ENCODE data around the gene SCGB1A1.

Gene SCGB1A1

GRCh38 chr11:62433904-62434276 lies 15.1 kb downstream of the SCGB1A1 start:
- H3K23ac ChIP-seq (ENCODE audit: low read length): no peak overlapping the region
- no peak overlapping the region for H3K9ac ChIP-seq (ENCODE audit: low read length)
- H2BK5ac ChIP-seq (ENCODE audit: low read length): no peak overlapping the region
- no peaks in the 10 kb centered on the region for H3K4me1 ChIP-seq (ENCODE audit: control insufficient read depth, low read depth, low read length)
- H3K4me3 ChIP-seq (ENCODE audit: low read length): no peak overlapping the region
- H3K79me2 ChIP-seq (ENCODE audit: control insufficient read depth, insufficient read depth, low read length): no peaks in the 10 kb centered on the region
- H3K36me3 ChIP-seq (ENCODE audit: control insufficient read depth, insufficient read depth, low read length): no peaks in the 10 kb centered on the region
- H4K8ac ChIP-seq (ENCODE audit: low read depth, low read length): no peak overlapping the region
- no CpG with 5 or more reads among the region's 6 CpGs for WGBS (ENCODE audit: extremely low coverage, insufficient coverage, low lambda C conversion rate)
- no peak overlapping the region for H2BK15ac ChIP-seq (replicated peaks; ENCODE audit: low read depth)
- no peak overlapping the region for H3K27ac ChIP-seq (ENCODE audit: low read depth, low read length)
- no peak overlapping the region for H3K18ac ChIP-seq (ENCODE audit: low read length)
- H3K27me3 ChIP-seq (ENCODE audit: insufficient read depth, low read length, poor library complexity): no peaks in the 10 kb centered on the region
- DNase-seq: no peak
- H3K4me2 ChIP-seq (ENCODE audit: low read length): no peak overlapping the region
- no peak overlapping the region for H4K5ac ChIP-seq (ENCODE audit: low read length)
- no peak overlapping the region for H3K4ac ChIP-seq (ENCODE audit: low read depth, low read length)
- H3K56ac ChIP-seq (ENCODE audit: low read length): no peak overlapping the region
- no peak overlapping the region for H2BK120ac ChIP-seq (ENCODE audit: low read depth, low read length)
- H2AK5ac ChIP-seq (ENCODE audit: low read length): no peak overlapping the region
- no peaks in the 10 kb centered on the region for H3K79me1 ChIP-seq (ENCODE audit: low read length)

DNA sequence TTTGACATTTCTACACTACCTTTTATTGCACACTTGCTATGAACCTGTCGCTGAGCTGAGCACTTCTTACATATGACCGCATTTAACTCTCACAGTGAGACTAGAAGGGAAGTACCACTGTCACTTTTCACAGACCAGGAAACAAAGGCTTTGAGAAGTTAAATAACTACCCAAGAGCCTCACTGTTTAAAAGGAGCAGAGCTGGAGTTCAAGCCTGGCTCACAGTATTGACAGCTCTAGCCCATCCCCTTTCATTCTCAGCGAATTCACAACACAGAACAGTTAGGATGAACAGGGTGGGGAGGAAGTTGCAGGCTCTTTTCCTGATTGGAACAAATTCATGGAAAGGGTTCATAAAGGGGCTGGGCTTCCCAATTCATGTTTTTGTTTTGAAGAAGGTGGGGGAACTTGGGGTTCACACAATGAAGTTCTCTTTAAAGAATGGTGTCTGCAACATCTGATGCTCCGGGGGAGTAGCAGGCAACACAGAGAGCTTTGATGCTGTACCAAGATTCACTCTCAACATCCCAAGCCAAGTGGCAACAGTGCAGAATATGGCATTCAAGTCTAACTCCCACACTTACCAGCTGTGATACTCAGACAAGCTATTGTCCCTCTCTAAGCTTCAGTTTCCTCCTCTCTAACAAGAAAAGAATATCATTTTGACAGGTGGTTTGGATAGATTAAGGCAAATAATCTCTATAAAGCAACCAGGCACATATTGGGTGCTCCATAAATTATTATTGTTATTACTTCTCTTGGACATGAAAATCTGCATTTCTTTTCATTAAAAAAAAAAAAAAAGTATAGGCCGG lies 17.2 kb downstream of the SCGB1A1 start:
- H3K56ac ChIP-seq (ENCODE audit: low read length): no peak overlapping the region
- no peaks in the 10 kb centered on the region for H3K79me2 ChIP-seq (ENCODE audit: control insufficient read depth, insufficient read depth, low read length)
- WGBS (ENCODE audit: extremely low coverage, insufficient coverage, low lambda C conversion rate): no CpG with 5 or more reads among the region's 5 CpGs
- no peak overlapping the region for H3K4ac ChIP-seq (ENCODE audit: low read depth, low read length)
- no peak overlapping the region for H3K27ac ChIP-seq (ENCODE audit: low read depth, low read length)
- H3K4me1 ChIP-seq (ENCODE audit: control insufficient read depth, low read depth, low read length): peaks cover 3% of the 10 kb centered on the region
- no peak overlapping the region for H3K9ac ChIP-seq (ENCODE audit: low read length)
- no peak overlapping the region for H3K18ac ChIP-seq (ENCODE audit: low read length)
- H2BK5ac ChIP-seq (ENCODE audit: low read length): no peak overlapping the region
- DNase-seq: no peak
- no peak overlapping the region for H2BK120ac ChIP-seq (ENCODE audit: low read depth, low read length)
- no peaks in the 10 kb centered on the region for H3K27me3 ChIP-seq (ENCODE audit: insufficient read depth, low read length, poor library complexity)
- no peaks in the 10 kb centered on the region for H3K79me1 ChIP-seq (ENCODE audit: low read length)
- H3K4me2 ChIP-seq (ENCODE audit: low read length): no peak overlapping the region
- H2BK15ac ChIP-seq (replicated peaks; ENCODE audit: low read depth): no peak overlapping the region
- H3K4me3 ChIP-seq (ENCODE audit: low read length): no peak overlapping the region
- no peak overlapping the region for H2AK5ac ChIP-seq (ENCODE audit: low read length)
- no peak overlapping the region for H4K5ac ChIP-seq (ENCODE audit: low read length)
- no peak overlapping the region for H4K8ac ChIP-seq (ENCODE audit: low read depth, low read length)
- no peak overlapping the region for H3K23ac ChIP-seq (ENCODE audit: low read length)
- H3K36me3 ChIP-seq (ENCODE audit: control insufficient read depth, insufficient read depth, low read length): no peaks in the 10 kb centered on the region

GRCh38 chr11:62437616-62438015 lies 18.8 kb downstream of the SCGB1A1 start:
- no CpG with 5 or more reads among the region's 1 CpG for WGBS (ENCODE audit: extremely low coverage, insufficient coverage, low lambda C conversion rate)

DNA sequence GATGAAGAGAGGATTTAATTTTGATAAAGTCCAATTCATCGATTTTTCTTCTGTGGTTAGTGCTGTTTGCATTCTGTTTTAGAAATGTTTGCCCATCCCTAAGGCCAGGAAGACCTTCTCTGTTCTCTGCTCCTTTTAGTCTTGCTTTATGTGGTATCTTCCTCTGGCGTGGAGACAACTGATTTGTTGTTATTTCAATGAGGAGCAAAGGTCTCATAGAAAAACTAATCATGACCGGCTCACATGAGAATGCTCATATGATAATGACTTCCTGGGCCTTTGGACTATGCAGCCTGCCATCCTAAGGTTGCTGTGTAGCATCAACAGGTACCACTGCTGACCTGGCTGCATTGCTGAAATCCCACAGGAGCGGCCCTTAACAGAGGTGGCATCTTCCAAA lies 19.8 kb downstream of the SCGB1A1 start:
- Histone ChIP-seq H3K27ac (ENCODE audit: low read depth, low read length) (no peak overlapping the region), H3K27me3 (ENCODE audit: insufficient read depth, low read length, poor library complexity) (no peaks in the 10 kb centered on the region), H3K36me3 (ENCODE audit: control insufficient read depth, insufficient read depth, low read length) (no peaks in the 10 kb centered on the region), H3K9ac (ENCODE audit: low read length) (no peak overlapping the region), H3K4ac (ENCODE audit: low read depth, low read length) (no peak overlapping the region), H3K4me3 (ENCODE audit: low read length) (no peak overlapping the region), H3K79me2 (ENCODE audit: control insufficient read depth, insufficient read depth, low read length) (no peaks in the 10 kb centered on the region), H3K4me1 (ENCODE audit: control insufficient read depth, low read depth, low read length) (peaks cover 3% of the 10 kb centered on the region), H4K5ac (ENCODE audit: low read length) (no peak overlapping the region), H2AK5ac (ENCODE audit: low read length) (no peak overlapping the region), H3K18ac (ENCODE audit: low read length) (no peak overlapping the region), H3K4me2 (ENCODE audit: low read length) (no peak overlapping the region), H3K79me1 (ENCODE audit: low read length) (no peaks in the 10 kb centered on the region), H3K56ac (ENCODE audit: low read length) (no peak overlapping the region), H3K23ac (ENCODE audit: low read length) (no peak overlapping the region), H4K8ac (ENCODE audit: low read depth, low read length) (no peak overlapping the region), H2BK15ac (replicated peaks; ENCODE audit: low read depth) (no peak overlapping the region), H2BK120ac (ENCODE audit: low read depth, low read length) (no peak overlapping the region), H2BK5ac (ENCODE audit: low read length) (no peak overlapping the region)
- WGBS (ENCODE audit: extremely low coverage, insufficient coverage, low lambda C conversion rate): no CpG with 5 or more reads among the region's 4 CpGs
- DNase-seq: no peak

More at GRCh38 chr11:62437616-62438015, 18.8 kb downstream of the SCGB1A1 start:
- H3K4me2 ChIP-seq (ENCODE audit: low read length): no peak overlapping the region
- no peak overlapping the region for H3K18ac ChIP-seq (ENCODE audit: low read length)
- no peaks in the 10 kb centered on the region for H3K36me3 ChIP-seq (ENCODE audit: control insufficient read depth, insufficient read depth, low read length)
- no peak overlapping the region for H2BK15ac ChIP-seq (replicated peaks; ENCODE audit: low read depth)
- no peaks in the 10 kb centered on the region for H3K79me2 ChIP-seq (ENCODE audit: control insufficient read depth, insufficient read depth, low read length)
- H3K4ac ChIP-seq (ENCODE audit: low read depth, low read length): no peak overlapping the region
- H2AK5ac ChIP-seq (ENCODE audit: low read length): no peak overlapping the region
- H4K5ac ChIP-seq (ENCODE audit: low read length): no peak overlapping the region
- H3K4me3 ChIP-seq (ENCODE audit: low read length): no peak overlapping the region
- H4K8ac ChIP-seq (ENCODE audit: low read depth, low read length): no peak overlapping the region
- H2BK5ac ChIP-seq (ENCODE audit: low read length): no peak overlapping the region
- no peak overlapping the region for H3K56ac ChIP-seq (ENCODE audit: low read length)
- H3K9ac ChIP-seq (ENCODE audit: low read length): no peak overlapping the region
- no peak overlapping the region for H2BK120ac ChIP-seq (ENCODE audit: low read depth, low read length)
- no peaks in the 10 kb centered on the region for H3K79me1 ChIP-seq (ENCODE audit: low read length)
- no peaks in the 10 kb centered on the region for H3K27me3 ChIP-seq (ENCODE audit: insufficient read depth, low read length, poor library complexity)
- no peak overlapping the region for H3K23ac ChIP-seq (ENCODE audit: low read length)
- no peak for DNase-seq
- H3K4me1 ChIP-seq (ENCODE audit: control insufficient read depth, low read depth, low read length): peaks cover 3% of the 10 kb centered on the region
- no peak overlapping the region for H3K27ac ChIP-seq (ENCODE audit: low read depth, low read length)

DNA sequence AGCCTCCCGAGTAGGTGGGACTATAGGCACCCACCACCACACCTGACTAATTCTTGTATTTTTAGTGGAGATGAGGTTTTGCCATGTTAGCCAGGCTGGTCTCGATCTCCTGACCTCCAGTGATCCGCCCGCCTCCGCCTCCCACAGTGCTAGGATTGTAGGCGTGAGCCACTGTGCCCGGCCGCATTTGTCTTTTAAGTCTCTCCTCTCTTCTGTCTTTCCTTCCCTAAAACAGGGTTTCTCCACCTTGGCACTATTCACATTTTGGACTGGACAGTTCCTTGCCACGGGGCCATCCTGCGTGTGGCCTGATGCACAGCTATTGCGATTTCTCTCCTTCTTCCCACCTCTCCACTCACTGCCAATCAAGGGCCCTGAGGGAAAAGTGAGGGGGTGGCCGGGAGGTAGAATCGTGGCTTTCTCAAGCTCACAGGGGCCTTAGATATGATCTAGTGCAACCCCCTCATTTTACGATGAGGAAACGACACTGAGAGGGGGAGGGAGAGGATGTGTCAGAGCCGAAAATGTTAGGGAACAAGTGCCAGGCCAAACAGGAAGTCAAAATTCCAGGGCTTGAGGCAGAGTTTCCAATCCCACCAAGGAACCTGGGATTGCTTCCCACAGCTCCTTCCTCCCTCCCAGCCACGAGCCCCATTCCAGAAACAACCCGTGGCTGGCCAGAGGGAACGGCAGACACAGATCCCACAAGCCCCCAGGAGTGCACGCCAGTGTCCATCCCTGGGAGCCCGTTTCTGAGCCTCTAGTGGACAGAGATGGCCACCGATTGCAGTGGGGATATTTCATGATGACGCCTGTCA lies 21.2 kb downstream of the SCGB1A1 start:
- Histone ChIP-seq H3K4me2 (ENCODE audit: low read length) (no peak overlapping the region), H3K4ac (ENCODE audit: low read depth, low read length) (no peak overlapping the region), H3K4me1 (ENCODE audit: control insufficient read depth, low read depth, low read length) (peaks cover 3% of the 10 kb centered on the region), H2BK5ac (ENCODE audit: low read length) (no peak overlapping the region), H3K79me1 (ENCODE audit: low read length) (no peaks in the 10 kb centered on the region), H3K9ac (ENCODE audit: low read length) (no peak overlapping the region), H3K4me3 (ENCODE audit: low read length) (no peak overlapping the region), H4K5ac (ENCODE audit: low read length) (no peak overlapping the region), H3K27me3 (ENCODE audit: insufficient read depth, low read length, poor library complexity) (no peaks in the 10 kb centered on the region), H3K36me3 (ENCODE audit: control insufficient read depth, insufficient read depth, low read length) (no peaks in the 10 kb centered on the region), H3K23ac (ENCODE audit: low read length) (no peak overlapping the region), H3K79me2 (ENCODE audit: control insufficient read depth, insufficient read depth, low read length) (no peaks in the 10 kb centered on the region), H2BK15ac (replicated peaks; ENCODE audit: low read depth) (no peak overlapping the region), H2AK5ac (ENCODE audit: low read length) (no peak overlapping the region), H2BK120ac (ENCODE audit: low read depth, low read length) (no peak overlapping the region), H4K8ac (ENCODE audit: low read depth, low read length) (no peak overlapping the region), H3K27ac (ENCODE audit: low read depth, low read length) (no peak overlapping the region), H3K56ac (ENCODE audit: low read length) (no peak overlapping the region), H3K18ac (ENCODE audit: low read length) (no peak overlapping the region)
- WGBS (ENCODE audit: extremely low coverage, insufficient coverage, low lambda C conversion rate): no CpG with 5 or more reads among the region's 23 CpGs
- DNase-seq: no peak
